CD4-positive, alpha-beta T cell treated with Interleukin-21 for 1 hour (primary cell): ENCODE data around the gene BST1.

Experiments
- DNase-seq: peaks from one replicate; pipeline ENCODE4 v3.0.0-alpha.2; 2020

The BST1 gene

DNA sequence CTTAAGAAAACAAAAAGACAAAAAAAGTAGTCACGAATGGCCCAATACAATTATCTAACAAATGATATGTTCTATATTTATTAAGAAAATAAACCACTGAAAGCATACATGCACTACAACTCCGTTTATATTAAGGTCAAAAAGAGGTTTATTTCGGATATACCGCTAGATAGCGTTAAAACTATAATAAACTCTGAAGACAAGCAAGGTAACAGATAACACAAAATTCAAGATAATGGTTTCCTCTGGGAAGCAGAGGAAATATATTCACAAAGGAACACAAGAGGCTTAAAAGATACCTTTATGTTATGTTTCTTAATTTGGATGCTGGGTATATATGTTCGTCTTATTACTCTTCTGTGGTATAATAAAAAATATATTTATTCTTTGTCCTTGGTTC lies 26.0 kb upstream of the BST1 start:
- DNase-seq: no peak

DNA sequence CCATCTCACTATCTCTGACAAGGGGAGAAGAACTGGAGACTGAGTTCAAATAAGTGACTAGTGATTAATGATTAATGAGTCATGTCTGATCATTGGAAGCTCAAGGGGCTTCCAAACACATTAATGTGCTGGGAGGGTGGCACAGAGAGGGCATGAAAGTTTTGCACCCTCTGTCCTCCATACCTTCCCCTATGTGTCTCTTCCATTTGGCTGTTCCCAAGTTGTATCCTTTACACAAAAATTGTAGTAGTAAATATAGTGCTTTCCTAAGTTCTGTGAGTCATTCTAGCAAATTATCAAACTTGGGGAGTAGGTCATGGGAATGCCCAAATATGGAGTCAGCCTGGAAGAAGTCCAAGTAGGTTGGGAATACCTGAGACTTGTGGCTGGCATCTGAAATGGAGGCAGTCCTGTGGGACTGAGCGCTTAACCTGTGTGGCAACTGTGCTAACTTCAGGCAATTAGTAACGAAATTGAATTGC lies 25.3 kb upstream of the BST1 start:
- DNase-seq: no peak

DNA sequence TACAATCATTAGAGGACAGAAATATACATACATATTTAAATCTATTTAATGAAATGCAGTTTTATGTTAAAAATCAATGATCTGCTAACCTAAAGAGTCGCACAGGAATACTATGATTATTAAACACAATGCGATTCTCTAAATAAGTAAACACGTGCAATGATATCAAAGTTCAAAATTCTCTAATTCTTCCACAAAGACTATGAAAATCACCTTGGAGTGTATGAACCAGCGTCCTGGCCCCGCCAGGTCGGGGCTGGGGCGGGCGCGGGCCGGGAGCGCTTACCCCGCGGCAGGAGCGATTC lies 21.8 kb upstream of the BST1 start:
- DNase-seq: no peak

DNA sequence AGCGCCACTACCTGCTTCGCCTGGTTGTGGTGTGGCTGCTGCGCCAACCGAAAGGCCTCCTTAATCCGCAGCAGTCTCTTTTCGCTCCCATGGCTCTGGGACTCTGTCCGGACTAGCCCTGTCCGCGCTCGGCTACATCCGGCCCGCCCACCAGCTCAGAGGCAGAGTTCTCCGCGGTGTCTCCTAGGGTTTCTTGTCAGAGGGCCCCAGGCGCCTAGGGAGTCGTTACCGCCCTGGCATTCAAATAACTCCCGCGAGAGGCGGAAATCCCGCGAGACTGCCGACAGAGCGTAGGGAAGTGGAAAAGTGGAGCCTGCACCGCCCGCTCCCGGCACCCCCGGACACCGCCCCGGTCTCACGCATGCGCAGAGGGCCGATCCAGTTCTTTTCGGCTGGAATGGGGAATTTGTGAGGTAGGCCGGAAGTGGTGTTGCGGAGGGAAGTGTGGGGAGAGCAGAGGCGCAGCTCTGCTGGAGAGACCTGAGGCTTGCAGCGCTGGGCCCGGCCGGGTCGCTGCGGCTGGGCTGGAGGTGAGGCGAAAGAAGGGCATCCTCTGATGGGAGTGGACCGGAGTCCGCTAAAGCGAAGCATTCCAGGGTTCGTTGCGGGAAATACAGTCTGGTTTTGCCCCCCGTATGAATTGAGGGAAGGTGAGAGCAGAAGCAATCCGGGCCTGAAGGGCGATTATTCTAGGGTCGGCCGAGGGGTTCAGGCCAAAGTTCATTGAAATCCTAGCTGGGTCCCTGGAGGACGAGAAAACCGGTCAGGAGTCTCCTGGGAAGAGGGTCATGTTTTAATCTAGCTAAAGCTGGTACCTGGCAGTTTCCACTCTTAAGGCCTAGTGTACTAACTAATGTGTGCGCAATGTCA lies 21.3 kb upstream of the BST1 start, which contains the start of gene FAM200B:
FAM200B (plus strand) TSS at position 456 of the 870 bp plus-strand sequence. CDS start 5,151 bp downstream, outside the sequence.
- DNase-seq: peak; percentile 96

GRCh38 chr4:15682242-15683142 lies 20.4 kb upstream of the BST1 start:
- peak; percentile 6 for DNase-seq

DNA sequence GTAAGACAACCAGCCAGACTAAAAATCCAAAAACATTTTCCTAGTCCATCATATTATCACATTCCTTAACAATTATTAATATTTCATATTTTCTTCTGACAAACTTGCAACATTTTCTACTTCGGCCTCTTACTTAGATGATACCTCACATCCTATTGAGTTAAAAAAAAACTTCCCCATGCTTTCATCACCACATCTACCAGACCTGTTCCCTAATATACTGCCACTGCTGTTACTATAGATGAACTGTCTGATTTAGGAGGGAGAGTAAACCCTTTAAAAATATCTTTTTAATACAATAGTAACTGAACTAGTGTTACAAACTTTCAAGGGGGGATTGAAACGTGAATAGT lies 19.7 kb upstream of the BST1 start:
- DNase-seq: no peak

DNA sequence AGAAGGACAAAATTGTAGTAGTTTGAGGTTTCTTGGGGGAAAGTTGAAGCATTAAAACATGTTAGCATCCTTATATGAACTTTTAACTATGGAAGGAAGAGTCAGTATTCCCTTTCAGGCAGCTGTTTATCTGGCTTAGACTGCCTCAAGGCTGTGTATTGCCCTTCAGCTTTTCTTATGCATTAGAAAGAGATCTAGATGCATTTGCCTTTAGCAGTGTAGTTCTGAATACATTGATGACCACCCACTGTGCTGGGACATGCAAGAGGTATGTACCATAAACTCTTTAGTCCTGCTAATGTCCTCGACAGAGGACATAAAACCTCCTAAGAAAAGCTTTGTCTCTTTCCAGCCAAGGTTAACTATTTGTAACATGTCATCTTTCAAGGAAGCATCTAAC lies 18.4 kb upstream of the BST1 start:
- no peak for DNase-seq

DNA sequence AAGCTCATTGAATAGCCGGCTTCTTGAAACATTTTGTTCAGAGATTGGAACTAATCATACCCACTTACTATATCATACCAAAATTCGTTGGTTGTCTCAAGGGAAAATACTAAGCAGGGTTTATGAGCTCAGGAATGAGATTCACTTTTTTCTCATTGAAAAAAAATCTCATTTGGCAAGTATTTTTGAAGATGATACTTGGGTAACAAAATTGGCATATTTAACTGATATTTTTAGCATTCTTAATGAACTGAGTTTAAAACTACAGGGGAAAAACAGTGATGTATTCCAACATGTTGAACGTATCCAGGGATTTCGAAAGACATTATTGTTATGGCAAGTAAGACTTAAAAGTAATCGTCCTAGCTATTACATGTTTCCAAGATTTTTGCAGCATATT lies 14.8 kb upstream of the BST1 start:
- no peak for DNase-seq

DNA sequence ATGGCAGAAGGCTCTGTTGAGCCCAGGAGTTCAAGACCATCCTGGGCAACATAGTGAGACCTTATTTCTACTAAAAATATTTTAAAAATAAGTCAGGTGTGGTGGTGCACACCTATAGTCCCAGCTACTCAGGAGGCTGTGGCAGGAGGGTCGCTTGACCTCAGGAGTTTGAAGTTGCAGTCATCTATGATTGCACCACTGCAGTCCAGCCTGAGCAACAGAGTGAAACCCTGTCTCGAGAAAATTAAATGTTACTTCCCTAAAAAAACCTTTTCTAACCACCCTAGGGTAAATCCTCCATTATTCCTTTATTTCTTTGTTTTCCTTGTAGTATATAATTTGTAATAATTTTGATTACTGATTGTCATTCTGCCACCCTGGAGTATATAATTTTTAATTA lies 13.3 kb upstream of the BST1 start:
- DNase-seq: no peak

- no peak for DNase-seq
Measured at GRCh38 chr4:15690020-15690809, 12.7 kb upstream of the BST1 start.

GRCh38 chr4:15691346-15692135 lies 11.3 kb upstream of the BST1 start:
- DNase-seq: no peak

DNA sequence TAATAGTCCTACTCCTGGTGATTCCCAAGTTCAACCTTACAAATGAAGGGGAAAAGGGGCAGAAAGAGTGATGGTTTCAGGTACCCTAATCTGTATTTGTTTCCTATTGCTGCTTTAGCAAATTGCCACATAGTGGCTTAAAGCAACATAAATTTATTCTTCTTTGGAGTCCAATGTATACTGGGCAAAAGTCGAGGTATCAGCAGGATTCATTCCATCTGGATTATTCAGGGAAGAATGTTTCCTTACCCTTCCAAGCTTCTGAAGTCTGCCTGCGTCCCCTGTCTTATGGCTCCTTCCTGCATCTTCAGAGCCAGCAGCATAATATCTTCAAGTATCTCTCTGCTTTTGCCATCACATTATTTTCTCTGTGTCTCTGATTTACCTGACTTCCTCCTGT lies 10.3 kb upstream of the BST1 start:
- DNase-seq: no peak

GRCh38 chr4:15694431-15694830 lies 8.4 kb upstream of the BST1 start:
- no peak for DNase-seq

GRCh38 chr4:15695240-15695699 lies 7.6 kb upstream of the BST1 start:
- DNase-seq: no peak

GRCh38 chr4:15695729-15696128 lies 7.1 kb upstream of the BST1 start:
- no peak for DNase-seq

DNA sequence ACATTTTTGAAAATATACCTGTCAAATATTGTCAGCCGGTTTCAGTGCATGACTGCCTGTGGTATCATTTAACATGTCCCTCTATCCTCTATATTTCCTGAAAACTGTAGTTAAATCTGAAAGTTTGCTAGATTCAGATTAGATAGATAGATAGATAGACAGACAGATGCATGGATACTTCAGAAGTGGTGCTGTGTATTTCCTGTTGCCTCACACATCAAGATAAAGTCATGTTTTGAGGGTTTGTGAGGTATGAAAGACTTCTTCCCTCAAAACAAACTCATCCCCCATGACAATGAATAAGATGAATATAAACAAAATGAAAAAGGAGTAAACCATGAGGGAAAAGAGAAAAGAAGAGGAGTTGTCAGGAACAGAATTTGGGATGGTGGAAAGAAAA lies 6.0 kb upstream of the BST1 start:
- DNase-seq: no peak

DNA sequence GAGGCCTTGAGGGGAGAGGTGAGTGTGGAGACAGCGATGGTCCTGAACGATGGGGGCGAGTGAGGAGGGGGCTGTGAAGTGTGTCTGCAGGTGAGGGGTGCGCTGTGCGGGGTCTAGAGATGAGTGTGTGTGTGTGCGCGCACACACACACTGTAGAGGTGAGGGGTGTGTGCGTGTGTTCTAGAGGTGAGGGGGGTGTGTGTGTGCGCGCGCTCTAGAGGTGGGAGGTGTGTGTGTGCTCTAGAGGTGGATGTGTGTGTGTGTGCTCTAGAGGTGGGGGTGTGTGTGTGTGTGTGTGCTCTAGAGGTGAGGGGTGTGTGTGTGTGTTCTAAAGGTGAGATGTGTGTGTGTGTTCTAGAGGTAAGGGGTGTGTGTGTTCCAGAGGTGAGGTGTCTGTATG lies 574 bp downstream of the BST1 start:
- DNase-seq: no peak

GRCh38 chr4:15704129-15704528 lies 1.3 kb downstream of the BST1 start:
- no peak for DNase-seq

GRCh38 chr4:15706646-15707362 lies 3.9 kb downstream of the BST1 start:
- no peak for DNase-seq

GRCh38 chr4:15707363-15707715 lies 4.5 kb downstream of the BST1 start:
- no peak for DNase-seq

DNA sequence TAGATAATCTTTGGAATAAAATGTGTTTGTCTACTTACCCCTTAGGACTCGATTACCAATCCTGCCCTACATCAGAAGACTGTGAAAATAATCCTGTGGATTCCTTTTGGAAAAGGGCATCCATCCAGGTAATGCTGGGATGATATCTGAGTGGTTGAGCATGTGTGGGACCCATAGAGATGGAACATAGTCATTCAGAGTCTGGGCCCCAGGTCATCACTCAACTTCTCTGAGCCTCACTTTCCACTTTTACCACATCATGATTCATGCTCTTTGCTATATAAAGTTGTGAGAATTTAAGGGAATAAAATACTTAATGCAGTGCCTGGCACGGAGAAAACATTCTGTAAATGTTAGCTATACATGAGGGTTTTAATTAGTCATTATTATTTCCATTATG lies 8.9 kb downstream of the BST1 start:
- no peak for DNase-seq

DNA sequence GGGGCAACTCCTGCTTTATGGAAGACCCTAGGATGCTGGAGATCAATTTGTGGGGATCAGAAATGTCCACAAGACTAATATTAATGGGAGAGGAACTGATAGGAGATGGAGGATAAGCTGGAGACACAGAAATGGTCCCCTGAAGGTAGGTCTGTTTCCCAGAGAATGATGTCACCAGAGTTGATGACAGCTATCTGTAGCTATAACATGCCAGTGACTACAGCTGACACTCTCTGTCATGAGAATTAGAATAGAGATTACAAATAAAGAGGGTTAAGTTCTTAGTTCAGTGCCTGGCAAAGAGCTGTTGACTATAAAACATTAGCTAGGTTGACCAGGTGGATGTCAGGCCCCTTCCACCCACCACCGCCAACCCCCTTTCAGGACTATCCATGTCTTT lies 9.3 kb downstream of the BST1 start:
- no peak for DNase-seq
